CD8-positive, alpha-beta memory T cell (primary cell): ENCODE results near the gene SBF1. TPM values are rescaled to one million over a fixed set of nuclear protein-coding genes. Genes with fewer than 3 reads are reported as not detected.

Experiments
- CTCF ChIA-PET: fragments of 350-600 bp; sonication (Branson Sonifier 250); formaldehyde crosslinking; loops from one replicate; lab custom pipeline; 2021; ENCODE audit warnings: antibody characterized with exemption; lab: Charles Lee
- POLR2A ChIA-PET: fragments of 350-600 bp; sonication (Branson Sonifier 250); formaldehyde crosslinking; loops from one replicate; lab custom pipeline; 2021; ENCODE audit warnings: antibody characterized with exemption; lab: Charles Lee
- DNase-seq, 5 donors: peaks; one replicate each; pipeline versions ENCODE4 v3.0.0 to v3.0.0-alpha.2; 2020 to 2022; ENCODE audit warnings: mixed read lengths in 1 of 5
- H3K27ac ChIP-seq: one replicate; pipeline ENCODE4 v1.7.0; 2013; ENCODE audit warnings: low read depth, mild to moderate bottlenecking, low read length, moderate library complexity
- H3K27me3 ChIP-seq: 2 replicates; pipeline ENCODE4 v1.7.0; 2013; ENCODE audit warnings: low read length, mild to moderate bottlenecking; ENCODE audit not compliant: insufficient read depth, poor library complexity, severe bottlenecking
- H3K36me3 ChIP-seq: 2 replicates; pipeline ENCODE4 v1.7.0; 2013; ENCODE audit warnings: mild to moderate bottlenecking, low read length, moderate library complexity; ENCODE audit not compliant: insufficient read depth
- H3K4me1 ChIP-seq: 2 replicates; pipeline ENCODE4 v1.7.0; 2013; ENCODE audit warnings: mild to moderate bottlenecking, low read length, moderate library complexity; ENCODE audit not compliant: insufficient read depth
- H3K4me3 ChIP-seq: 2 replicates; pipeline ENCODE4 v1.7.0; 2013; ENCODE audit warnings: mild to moderate bottlenecking, low read length
- H3K9me3 ChIP-seq: 2 replicates; pipeline ENCODE4 v1.7.0; 2013; ENCODE audit warnings: mild to moderate bottlenecking, low read length
- H3K27ac Mint-ChIP-seq, 8 donors: one replicate each; pipeline ENCODE4 v1.8.0; 2020 to 2021; ENCODE audit warnings: mixed read lengths in 8 of 8, mild to moderate bottlenecking in 6 of 8, inconsistent platforms in 3 of 8, moderate library complexity in 3 of 8
- H3K27me3 Mint-ChIP-seq, 2 donors: one replicate each; pipeline ENCODE4 v1.8.0; 2020 to 2021; ENCODE audit warnings: mixed read lengths in 2 of 2, mild to moderate bottlenecking in 1 of 2, moderate library complexity in 1 of 2
- H3K36me3 Mint-ChIP-seq, 3 donors: one replicate each; pipeline ENCODE4 v1.8.0; 2020 to 2021; ENCODE audit warnings: mixed read lengths in 3 of 3, inconsistent platforms in 1 of 3, mild to moderate bottlenecking in 1 of 3
- H3K4me1 Mint-ChIP-seq, 3 donors: one replicate each; pipeline ENCODE4 v1.8.0; 2020 to 2021; ENCODE audit warnings: mixed read lengths in 3 of 3, inconsistent platforms in 1 of 3, mild to moderate bottlenecking in 1 of 3
- H3K4me3 Mint-ChIP-seq, 7 donors: one replicate each; pipeline ENCODE4 v1.8.0; 2020 to 2021; ENCODE audit warnings: mixed read lengths in 7 of 7, mild to moderate bottlenecking in 6 of 7, moderate library complexity in 4 of 7, inconsistent platforms in 2 of 7
- H3K9me3 Mint-ChIP-seq, 5 donors: one replicate each; pipeline ENCODE4 v1.8.0; 2020 to 2022; ENCODE audit warnings: mixed read lengths in 5 of 5, mild to moderate bottlenecking in 3 of 5, moderate library complexity in 2 of 5, inconsistent platforms in 1 of 5
- polyA plus RNA-seq: library from polyadenylated mRNA; unstranded; fragments of 300-500 nt; fragmentation: Illumina TruSeq; gene quantifications from one replicate; pipeline ENCODE4 v1.2.3, GENCODE V29; 2021
- total RNA-seq, 2 experiments: library from RNA; stranded (reverse); gene quantifications; one replicate each; pipeline ENCODE4 v1.2.3, GENCODE V29; 2021

The SBF1 gene
- total and polyA plus RNA-seq, 3 experiments from 2014 or later, result 43.8 to 150 (median 144) TPM

DNA sequence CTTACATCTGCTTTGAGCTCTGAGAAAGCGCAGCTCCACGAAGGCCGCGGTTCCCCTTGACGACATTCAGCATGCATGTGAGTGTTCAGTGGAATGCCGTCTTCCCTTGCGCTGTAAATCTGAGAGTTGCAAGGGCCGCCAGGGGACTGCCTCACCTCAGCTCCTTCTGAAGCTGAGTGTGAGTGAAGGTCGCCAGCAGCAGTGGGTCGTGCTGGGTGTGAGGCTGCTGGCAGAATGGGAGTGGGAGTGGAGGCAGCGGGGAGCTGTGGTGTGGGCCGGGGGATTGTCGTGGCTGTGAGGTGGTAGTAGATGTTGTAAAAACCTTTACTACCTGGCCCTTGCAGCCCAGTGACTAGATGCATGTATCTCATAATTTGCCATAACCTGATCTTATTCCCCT, 66.5 kb downstream of the SBF1 start:
- ChIA-PET CTCF (no interaction called here), POLR2A (no interaction called here)
- H3K36me3 ChIP-seq, result no peaks in the 10 kb centered on the region
- peaks cover 0 to 56% (median 13%) of the 10 kb centered on the region in 3 donors for H3K36me3 Mint-ChIP-seq
- H3K4me1 Mint-ChIP-seq, result peaks cover 2 to 6% (median 3%) of the 10 kb centered on the region in 3 donors
- H3K27ac ChIP-seq, result no peak overlapping the region
- H3K4me3 ChIP-seq, result no peak overlapping the region
- no peaks in the 10 kb centered on the region for H3K9me3 ChIP-seq
- H3K27me3 Mint-ChIP-seq, result peaks cover 0 to 1% of the 10 kb centered on the region in 2 donors
- no peaks in the 10 kb centered on the region for H3K9me3 Mint-ChIP-seq
- no peaks in the 10 kb centered on the region for H3K27me3 ChIP-seq
- no peak overlapping the region for H3K4me3 Mint-ChIP-seq
- H3K27ac Mint-ChIP-seq, result peak overlapping the region in 3 of 8 donors; percentile 12 to 88 (median 46)
- no peak for DNase-seq
- no peaks in the 10 kb centered on the region for H3K4me1 ChIP-seq

DNA sequence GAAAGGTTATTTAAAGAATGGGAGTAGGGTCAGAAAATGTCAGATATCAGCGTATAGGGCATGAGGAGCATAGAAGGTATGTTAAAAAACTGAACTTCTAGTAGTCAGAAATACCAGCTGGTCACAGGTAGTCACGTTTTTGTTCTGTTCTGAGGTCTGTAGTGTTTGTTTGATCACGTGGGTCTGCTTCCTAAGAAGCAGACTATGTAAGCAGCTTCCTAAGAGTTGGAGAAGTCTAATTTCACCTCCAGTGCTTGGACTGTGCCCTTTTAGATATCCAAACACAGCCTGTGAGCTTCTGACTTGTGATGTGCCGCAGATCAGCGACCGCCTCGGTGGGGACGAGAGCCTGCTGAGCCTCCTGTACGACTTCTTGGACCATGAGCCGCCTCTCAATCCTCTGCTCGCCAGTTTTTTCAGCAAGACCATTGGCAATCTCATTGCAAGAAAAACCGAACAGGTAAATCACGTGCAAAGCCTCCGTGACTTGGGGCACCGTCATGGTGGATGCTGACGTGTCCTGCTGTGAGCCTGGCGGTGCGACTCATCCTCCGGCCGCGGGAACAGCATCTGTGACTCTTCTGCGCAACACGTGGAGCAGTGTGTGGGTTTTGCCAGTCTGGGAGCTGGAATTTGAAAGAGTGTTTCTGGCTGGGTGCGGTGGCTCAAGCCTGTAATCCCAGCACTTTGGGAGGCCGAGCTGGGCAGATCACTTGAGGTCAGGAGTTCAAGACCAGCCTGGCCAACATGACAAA, 68.2 kb downstream of the SBF1 start:
- peak overlapping the region in 4 of 8 donors; percentile 68 to 87 (median 76) for H3K27ac Mint-ChIP-seq
- Histone ChIP-seq H3K4me1 (no peaks in the 10 kb centered on the region), H3K36me3 (no peaks in the 10 kb centered on the region), H3K9me3 (no peaks in the 10 kb centered on the region), H3K27me3 (no peaks in the 10 kb centered on the region), H3K4me3 (no peak overlapping the region), H3K27ac (no peak overlapping the region)
- peaks cover 0 to 67% (median 16%) of the 10 kb centered on the region in 3 donors for H3K36me3 Mint-ChIP-seq
- POLR2A ChIA-PET, result no interaction called here
- H3K9me3 Mint-ChIP-seq, result no peaks in the 10 kb centered on the region
- no peak for DNase-seq
- peaks cover 6 to 8% (median 6%) of the 10 kb centered on the region in 3 donors for H3K4me1 Mint-ChIP-seq
- no peak overlapping the region for H3K4me3 Mint-ChIP-seq
- CTCF ChIA-PET, result interaction anchor here (0.6 kb wide), 1 partner anchor 58 kb away, joined by 3 read pairs; no protein-coding TSS in a partner anchor
- peaks cover 0 to 1% of the 10 kb centered on the region in 2 donors for H3K27me3 Mint-ChIP-seq

DNA sequence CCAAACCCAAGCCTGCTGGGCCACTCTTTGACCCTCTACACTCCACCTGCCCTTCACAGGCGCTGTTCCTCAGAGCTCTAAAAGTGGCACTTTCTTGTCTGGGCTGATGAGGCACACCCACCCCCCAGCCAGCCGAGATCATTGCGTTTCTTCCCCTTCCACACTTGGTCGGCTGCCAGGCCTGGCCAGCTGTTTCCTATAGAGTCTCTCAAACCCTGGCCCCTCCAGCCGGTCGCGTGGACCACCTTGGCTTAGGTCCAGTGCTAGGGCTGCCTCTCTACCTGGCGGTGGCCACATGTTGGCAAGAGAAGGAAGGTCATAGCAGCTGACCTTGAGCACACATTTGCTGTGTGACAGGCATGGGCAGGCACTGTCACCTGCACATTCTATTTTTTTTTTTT, 71.1 kb downstream of the SBF1 start:
- no peak for DNase-seq
- POLR2A ChIA-PET, result no interaction called here
- no peaks in the 10 kb centered on the region for H3K27me3 ChIP-seq
- Mint-ChIP-seq H3K9me3 (no peaks in the 10 kb centered on the region), H3K36me3 (peaks cover 0 to 70% (median 13%) of the 10 kb centered on the region in 3 donors), H3K4me1 (peaks cover 25 to 29% (median 28%) of the 10 kb centered on the region in 3 donors), H3K27me3 (peaks cover 0 to 1% of the 10 kb centered on the region in 2 donors), H3K4me3 (no peak overlapping the region), H3K27ac (peak overlapping the region in 4 of 8 donors; percentile 14 to 91 (median 31))
- H3K4me3 ChIP-seq, result no peak overlapping the region
- H3K36me3 ChIP-seq, result no peaks in the 10 kb centered on the region
- no peak overlapping the region for H3K27ac ChIP-seq
- no peaks in the 10 kb centered on the region for H3K9me3 ChIP-seq
- CTCF ChIA-PET, result interaction anchor here (0.9 to 1.4 kb wide), 2 partner anchors 122 to 164 kb away, joined by 3 read pairs; partner anchors contain the start of gene SCO2
- H3K4me1 ChIP-seq, result peaks cover 5% of the 10 kb centered on the region

DNA sequence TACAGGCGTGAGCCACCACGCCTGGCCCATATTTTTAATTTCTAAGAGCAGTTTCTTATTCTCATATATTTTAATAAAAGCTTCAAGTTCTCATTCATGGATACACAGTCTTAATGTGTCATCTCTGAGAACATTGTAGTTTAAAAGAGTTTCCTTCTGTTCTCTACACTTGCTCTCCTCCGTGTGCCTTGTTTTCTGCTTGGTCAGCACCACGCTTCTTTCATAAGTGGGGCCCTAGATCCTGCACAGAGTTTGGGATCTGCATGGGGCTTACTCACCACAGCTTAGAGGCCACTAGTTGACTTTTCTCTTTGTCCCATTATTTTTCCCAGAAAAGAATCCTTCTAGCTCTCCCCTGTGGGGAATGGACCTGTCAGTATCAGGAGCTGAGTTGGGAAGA, 72.9 kb downstream of the SBF1 start:
- no peak overlapping the region for H3K4me3 Mint-ChIP-seq
- Histone ChIP-seq H3K27me3 (no peaks in the 10 kb centered on the region), H3K36me3 (peaks cover 3% of the 10 kb centered on the region), H3K9me3 (no peaks in the 10 kb centered on the region), H3K4me1 (peaks cover 5% of the 10 kb centered on the region), H3K4me3 (no peak overlapping the region), H3K27ac (no peak overlapping the region)
- no peak for DNase-seq
- ChIA-PET CTCF (no interaction called here), POLR2A (no interaction called here)
- peaks cover 0 to 1% of the 10 kb centered on the region in 2 donors for H3K27me3 Mint-ChIP-seq
- H3K36me3 Mint-ChIP-seq, result peaks cover 0 to 59% (median 7%) of the 10 kb centered on the region in 3 donors
- peaks cover 30 to 35% (median 33%) of the 10 kb centered on the region in 3 donors for H3K4me1 Mint-ChIP-seq
- no peaks in the 10 kb centered on the region for H3K9me3 Mint-ChIP-seq
- peak overlapping the region in 3 of 8 donors; percentile 46 to 72 (median 70) for H3K27ac Mint-ChIP-seq

DNA sequence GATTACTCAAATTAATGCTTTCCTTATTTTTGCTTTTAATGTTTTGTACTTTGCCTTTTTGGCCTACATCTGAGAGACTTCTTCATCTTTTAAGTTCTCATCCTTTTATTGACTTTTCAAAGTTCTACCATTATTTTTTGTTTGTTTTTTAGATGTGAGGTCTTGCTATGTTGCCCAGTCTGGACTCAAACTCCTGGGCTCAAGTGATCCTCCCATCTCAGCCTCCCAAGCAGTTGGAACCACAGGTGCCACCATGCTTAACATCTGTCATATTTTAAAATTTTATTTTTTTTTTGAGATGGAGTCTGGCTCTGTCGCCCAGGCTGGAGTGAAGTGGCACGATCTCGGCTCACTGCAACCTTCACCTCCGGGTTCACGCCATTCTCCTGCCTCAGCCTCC, 73.9 kb downstream of the SBF1 start:
- no peaks in the 10 kb centered on the region for H3K9me3 ChIP-seq
- no peak for DNase-seq
- ChIA-PET CTCF (interaction anchor here (0.8 to 1.2 kb wide), 2 partner anchors 9 to 69 kb away, joined by 3 to 4 read pairs; no protein-coding TSS in a partner anchor), POLR2A (interaction anchor here (0.8 kb wide), 1 partner anchor 38 kb away, joined by 4 read pairs; no protein-coding TSS in a partner anchor)
- H3K4me3 Mint-ChIP-seq, result no peak overlapping the region
- H3K4me1 ChIP-seq, result peaks cover 5% of the 10 kb centered on the region
- H3K27me3 Mint-ChIP-seq, result peaks cover 0 to 1% of the 10 kb centered on the region in 2 donors
- H3K4me3 ChIP-seq, result no peak overlapping the region
- no peaks in the 10 kb centered on the region for H3K27me3 ChIP-seq
- peaks cover 35 to 39% (median 37%) of the 10 kb centered on the region in 3 donors for H3K4me1 Mint-ChIP-seq
- H3K9me3 Mint-ChIP-seq, result no peaks in the 10 kb centered on the region
- H3K36me3 ChIP-seq, result peaks cover 8% of the 10 kb centered on the region
- H3K27ac Mint-ChIP-seq, result peak overlapping the region in 7 of 8 donors; percentile 33 to 90 (median 78)
- no peak overlapping the region for H3K27ac ChIP-seq
- H3K36me3 Mint-ChIP-seq, result peaks cover 0 to 55% (median 6%) of the 10 kb centered on the region in 3 donors

DNA sequence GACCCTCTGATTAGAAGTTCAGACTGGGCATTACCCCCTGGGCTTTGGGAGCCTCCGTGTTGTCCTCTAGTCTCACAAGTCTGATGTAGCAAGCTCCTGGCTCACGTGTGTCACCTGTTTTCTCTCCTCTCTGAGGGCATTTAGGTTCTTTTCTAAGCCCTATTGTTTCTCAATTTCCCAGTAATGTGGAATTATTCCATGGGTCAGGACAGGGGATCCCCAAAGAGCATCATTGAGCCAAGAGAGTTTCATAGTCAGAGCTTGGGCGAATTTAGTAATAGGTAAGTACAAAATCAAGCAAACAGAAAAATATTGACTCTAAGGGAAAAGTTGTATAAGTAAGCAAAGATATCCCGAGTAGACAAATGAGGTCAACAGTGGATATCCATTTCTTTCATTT, 74.4 kb downstream of the SBF1 start:
- Histone ChIP-seq H3K9me3 (no peaks in the 10 kb centered on the region), H3K4me1 (peaks cover 5% of the 10 kb centered on the region), H3K36me3 (peaks cover 8% of the 10 kb centered on the region), H3K27me3 (no peaks in the 10 kb centered on the region), H3K27ac (no peak overlapping the region), H3K4me3 (no peak overlapping the region)
- H3K4me3 Mint-ChIP-seq, result peak overlapping the region in 2 of 7 donors; percentile 3 to 12
- no peak for DNase-seq
- ChIA-PET CTCF (interaction anchor here (0.6 to 1.2 kb wide), 5 partner anchors 8 to 98 kb away, joined by 3 to 4 read pairs (median 3); no protein-coding TSS in a partner anchor), POLR2A (interaction anchor here (0.8 kb wide), 1 partner anchor 37 kb away, joined by 4 read pairs; no protein-coding TSS in a partner anchor)
- H3K9me3 Mint-ChIP-seq, result no peaks in the 10 kb centered on the region
- peak overlapping the region; percentile 39 to 95 (median 80) for H3K27ac Mint-ChIP-seq
- no peaks in the 10 kb centered on the region for H3K27me3 Mint-ChIP-seq
- peaks cover 0 to 54% (median 6%) of the 10 kb centered on the region in 3 donors for H3K36me3 Mint-ChIP-seq
- H3K4me1 Mint-ChIP-seq, result peaks cover 35 to 39% (median 35%) of the 10 kb centered on the region in 3 donors

DNA sequence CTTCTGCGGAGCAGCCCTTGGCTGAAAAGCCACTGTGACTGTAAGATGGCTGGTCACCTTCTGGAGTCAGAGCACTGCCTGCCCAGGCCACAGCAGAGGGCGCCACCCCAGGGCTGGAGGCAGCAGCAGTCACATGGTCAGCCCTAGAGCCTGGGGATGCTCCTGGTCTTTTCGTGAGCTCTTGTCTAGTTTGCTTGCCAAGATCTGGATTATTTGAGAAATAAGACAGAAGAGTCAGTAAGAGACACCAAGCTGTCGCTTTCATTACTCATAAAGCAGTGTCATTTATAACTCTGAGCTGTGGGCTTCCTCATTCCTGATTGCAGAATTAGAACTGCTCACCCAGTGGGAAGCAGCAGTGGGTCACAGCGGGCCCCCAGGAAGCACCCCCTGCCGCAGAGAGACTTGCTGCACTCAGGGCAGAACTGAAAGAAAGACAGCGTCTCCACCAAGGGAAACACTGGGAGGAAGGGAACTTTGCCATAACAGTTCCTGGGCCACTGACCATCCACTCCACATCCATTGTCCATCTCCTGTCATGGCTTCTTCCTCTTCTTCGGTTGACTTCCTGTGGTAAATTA, 75.0 kb downstream of the SBF1 start:
- peak in 2 of 5 donors; percentile 9 to 13 for DNase-seq
- peaks cover 5% of the 10 kb centered on the region for H3K4me1 ChIP-seq
- peaks cover 13% of the 10 kb centered on the region for H3K36me3 ChIP-seq
- Mint-ChIP-seq H3K9me3 (no peaks in the 10 kb centered on the region), H3K4me1 (peaks cover 37 to 42% (median 39%) of the 10 kb centered on the region in 3 donors), H3K27me3 (no peaks in the 10 kb centered on the region), H3K27ac (peak overlapping the region; percentile 62 to 95 (median 84)), H3K4me3 (peak overlapping the region in 3 of 7 donors; percentile 3 to 33 (median 12)), H3K36me3 (peaks cover 4 to 56% (median 11%) of the 10 kb centered on the region in 3 donors)
- ChIA-PET POLR2A (interaction anchor here (1.3 kb wide), 1 partner anchor 70 kb away, joined by 4 read pairs; no protein-coding TSS in a partner anchor), CTCF (interaction anchor here (0.6 to 1.2 kb wide), 7 partner anchors 8 to 160 kb away, joined by 3 to 4 read pairs (median 3); no protein-coding TSS in a partner anchor)
- no peak overlapping the region for H3K4me3 ChIP-seq
- no peak overlapping the region for H3K27ac ChIP-seq
- no peaks in the 10 kb centered on the region for H3K9me3 ChIP-seq
- no peaks in the 10 kb centered on the region for H3K27me3 ChIP-seq
